ENCODE measurements around the gene BCL11A.

GRCh38 chr2:60520917-60521539 is 32.4 kb downstream of the BCL11A start:
- TF ChIP-seq POLR2A (IDR thresholded peaks at IDR 0.05): no peak
- no peak for TF ChIP-seq CTCF (IDR thresholded peaks at IDR 0.05)
